Inferior parietal cortex (tissue), 1 donor: Measurements from ENCODE around the gene C3orf49.

Source experiments
- DNase-seq: peaks from one replicate; pipeline ENCODE4 v3.0.0-alpha.2; 2016; ENCODE audit errors: extremely low spot score

Gene C3orf49

GRCh38 chr3:63886858-63887257 lies 67.8 kb downstream of the C3orf49 start:
- no peak for DNase-seq

GRCh38 chr3:63891518-63891917 lies 72.4 kb downstream of the C3orf49 start:
- DNase-seq = no peak

GRCh38 chr3:63892773-63893352 lies 73.8 kb downstream of the C3orf49 start:
- no peak for DNase-seq

- DNase-seq = no peak
Measured at GRCh38 chr3:63895422-63896189, 76.5 kb downstream of the C3orf49 start.

- DNase-seq = no peak
Measured at GRCh38 chr3:63896332-63897030, 77.4 kb downstream of the C3orf49 start.
